Measurements from ENCODE around the gene TOPBP1.

DNA sequence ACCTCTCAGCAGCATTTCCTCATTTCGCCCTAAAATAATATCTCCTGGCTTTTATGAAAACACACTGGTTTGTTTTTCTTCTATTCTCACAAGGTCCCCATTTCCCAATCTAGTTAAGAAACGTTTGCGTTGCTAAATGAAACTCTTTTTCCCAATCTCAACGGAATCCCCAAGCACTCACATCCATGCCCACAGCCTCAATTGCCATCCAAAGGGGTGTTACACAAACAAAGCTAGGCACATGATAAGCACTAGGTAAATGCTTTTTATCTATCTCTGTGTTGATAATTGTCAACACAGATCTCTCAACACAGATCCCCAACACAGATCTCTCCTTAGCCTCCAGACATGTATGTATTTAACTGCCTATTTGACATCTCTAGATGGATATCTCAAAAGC is 49.3 kb upstream of the TOPBP1 start:
- TF ChIP-seq, protein P1, sequence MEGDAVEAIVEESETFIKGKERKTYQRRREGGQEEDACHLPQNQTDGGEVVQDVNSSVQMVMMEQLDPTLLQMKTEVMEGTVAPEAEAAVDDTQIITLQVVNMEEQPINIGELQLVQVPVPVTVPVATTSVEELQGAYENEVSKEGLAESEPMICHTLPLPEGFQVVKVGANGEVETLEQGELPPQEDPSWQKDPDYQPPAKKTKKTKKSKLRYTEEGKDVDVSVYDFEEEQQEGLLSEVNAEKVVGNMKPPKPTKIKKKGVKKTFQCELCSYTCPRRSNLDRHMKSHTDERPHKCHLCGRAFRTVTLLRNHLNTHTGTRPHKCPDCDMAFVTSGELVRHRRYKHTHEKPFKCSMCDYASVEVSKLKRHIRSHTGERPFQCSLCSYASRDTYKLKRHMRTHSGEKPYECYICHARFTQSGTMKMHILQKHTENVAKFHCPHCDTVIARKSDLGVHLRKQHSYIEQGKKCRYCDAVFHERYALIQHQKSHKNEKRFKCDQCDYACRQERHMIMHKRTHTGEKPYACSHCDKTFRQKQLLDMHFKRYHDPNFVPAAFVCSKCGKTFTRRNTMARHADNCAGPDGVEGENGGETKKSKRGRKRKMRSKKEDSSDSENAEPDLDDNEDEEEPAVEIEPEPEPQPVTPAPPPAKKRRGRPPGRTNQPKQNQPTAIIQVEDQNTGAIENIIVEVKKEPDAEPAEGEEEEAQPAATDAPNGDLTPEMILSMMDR (IDR thresholded peaks at IDR 0.05; ENCODE audit: extremely low read depth in 1 of 2, insufficient read depth in 1 of 2, low read depth in 1 of 2, low read length in 2 of 2): no peak
- TF ChIP-seq MYC (IDR thresholded peaks at IDR 0.05; ENCODE audit: low read depth, low read length): no peak
